ENCODE results near the gene CDH13. TPM values are rescaled to one million over a fixed set of nuclear protein-coding genes. Genes with fewer than 3 reads are reported as not detected.

CDH13 gene
- total RNA-seq, 4 donors from 2014 or later = 3.4 to 14.8 (median 6.5) TPM

DNA sequence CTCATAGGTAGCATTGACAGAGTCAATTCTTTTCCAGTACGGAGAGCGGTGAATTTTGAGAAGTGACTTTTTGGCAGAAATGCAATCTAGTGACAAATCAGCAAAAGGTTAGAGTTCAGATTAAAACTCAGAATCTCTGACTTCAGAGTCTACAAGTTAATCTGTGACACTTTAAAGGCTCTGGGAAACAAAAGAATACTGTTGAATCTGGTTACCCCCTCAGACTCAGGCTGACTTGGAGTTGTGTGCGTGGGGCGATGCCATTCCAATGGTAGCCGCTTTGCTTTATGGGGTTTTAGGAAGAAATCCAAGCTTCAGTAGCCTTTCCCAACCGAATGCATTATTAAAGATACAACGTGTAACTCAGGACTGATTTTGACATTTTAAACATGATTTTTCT, 118.2 kb downstream of the CDH13 start:
- no peaks in the 10 kb centered on the region for H3K4me1 ChIP-seq
- 91 to 93% methylated on average over 7 of the region's 7 CpGs for WGBS, 2 donors
- no peaks in the 10 kb centered on the region for H3K36me3 ChIP-seq
- no peak overlapping the region for H3K27ac ChIP-seq
- intact Hi-C loops (cut with DNase I) = no loop called here
- DNase-seq = no peak
- TF ChIP-seq, protein P1, sequence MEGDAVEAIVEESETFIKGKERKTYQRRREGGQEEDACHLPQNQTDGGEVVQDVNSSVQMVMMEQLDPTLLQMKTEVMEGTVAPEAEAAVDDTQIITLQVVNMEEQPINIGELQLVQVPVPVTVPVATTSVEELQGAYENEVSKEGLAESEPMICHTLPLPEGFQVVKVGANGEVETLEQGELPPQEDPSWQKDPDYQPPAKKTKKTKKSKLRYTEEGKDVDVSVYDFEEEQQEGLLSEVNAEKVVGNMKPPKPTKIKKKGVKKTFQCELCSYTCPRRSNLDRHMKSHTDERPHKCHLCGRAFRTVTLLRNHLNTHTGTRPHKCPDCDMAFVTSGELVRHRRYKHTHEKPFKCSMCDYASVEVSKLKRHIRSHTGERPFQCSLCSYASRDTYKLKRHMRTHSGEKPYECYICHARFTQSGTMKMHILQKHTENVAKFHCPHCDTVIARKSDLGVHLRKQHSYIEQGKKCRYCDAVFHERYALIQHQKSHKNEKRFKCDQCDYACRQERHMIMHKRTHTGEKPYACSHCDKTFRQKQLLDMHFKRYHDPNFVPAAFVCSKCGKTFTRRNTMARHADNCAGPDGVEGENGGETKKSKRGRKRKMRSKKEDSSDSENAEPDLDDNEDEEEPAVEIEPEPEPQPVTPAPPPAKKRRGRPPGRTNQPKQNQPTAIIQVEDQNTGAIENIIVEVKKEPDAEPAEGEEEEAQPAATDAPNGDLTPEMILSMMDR (IDR thresholded peaks at IDR 0.05) = no peak
- H3K27me3 ChIP-seq = no peaks in the 10 kb centered on the region
- H3K4me3 ChIP-seq (replicated peaks in 1 of 3) = no peak overlapping the region
- no peaks in the 10 kb centered on the region for H3K9me3 ChIP-seq

DNA sequence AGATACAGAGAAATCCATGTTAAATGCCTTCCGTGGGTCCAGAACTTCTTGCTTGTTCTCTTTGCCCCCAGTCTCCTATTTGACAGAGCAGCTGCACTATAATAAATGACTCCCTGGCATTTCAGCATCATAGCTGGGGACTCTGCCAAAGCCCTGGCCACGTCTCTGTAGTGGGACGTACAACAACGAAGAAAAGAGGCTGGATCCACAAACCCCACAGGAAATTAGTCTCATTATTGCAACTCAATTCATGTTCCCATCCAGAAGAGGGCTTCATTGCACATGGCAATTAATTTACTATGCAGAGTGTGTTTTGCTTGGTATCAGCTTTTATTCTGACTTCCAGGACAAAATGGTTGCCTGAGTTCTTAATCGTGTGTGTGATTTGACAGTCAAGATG, 121.3 kb downstream of the CDH13 start:
- Histone ChIP-seq H3K4me3 (replicated peaks in 1 of 3) (no peak overlapping the region), H3K4me1 (no peaks in the 10 kb centered on the region), H3K27me3 (no peaks in the 10 kb centered on the region), H3K36me3 (no peaks in the 10 kb centered on the region), H3K9me3 (no peaks in the 10 kb centered on the region), H3K27ac (no peak overlapping the region)
- no peak for TF ChIP-seq POLR2A (IDR thresholded peaks at IDR 0.05)
- TF ChIP-seq, protein P1 (IDR thresholded peaks at IDR 0.05) = no peak
- DNase-seq = no peak
- 49 to 71% methylated on average over 5 of the region's 5 CpGs for WGBS, 2 donors
- intact Hi-C loops (cut with DNase I) = no loop called here

DNA sequence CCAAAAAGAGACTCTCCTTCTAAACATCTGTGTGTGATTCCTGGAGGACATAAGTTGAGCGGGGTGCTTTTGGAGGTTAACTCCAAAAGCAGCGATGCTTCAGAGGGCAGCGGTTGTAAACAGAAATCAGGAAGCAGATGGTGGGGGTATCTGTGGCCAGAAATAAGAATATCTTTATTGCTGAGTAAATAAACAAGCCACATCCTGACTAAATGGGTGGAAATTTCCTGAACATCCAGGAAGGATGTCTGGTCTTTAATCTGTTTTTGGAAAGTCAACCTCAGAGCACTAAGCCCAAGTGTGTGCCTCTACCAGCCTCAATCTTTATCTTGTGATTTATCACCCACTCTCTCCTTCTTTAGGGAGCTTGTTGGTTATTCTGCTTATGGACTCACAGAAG, 123.3 kb downstream of the CDH13 start:
- Histone ChIP-seq H3K27ac (no peak overlapping the region), H3K4me3 (replicated peaks in 1 of 3) (no peak overlapping the region), H3K4me1 (no peaks in the 10 kb centered on the region), H3K36me3 (no peaks in the 10 kb centered on the region), H3K9me3 (no peaks in the 10 kb centered on the region), H3K27me3 (no peaks in the 10 kb centered on the region)
- WGBS, 2 donors = 59 to 82% methylated on average over 3 of the region's 3 CpGs
- TF ChIP-seq, protein P1 (IDR thresholded peaks at IDR 0.05) = no peak
- TF ChIP-seq POLR2A (IDR thresholded peaks at IDR 0.05) = no peak
- DNase-seq = no peak
- intact Hi-C loops (cut with DNase I) = no loop called here

DNA sequence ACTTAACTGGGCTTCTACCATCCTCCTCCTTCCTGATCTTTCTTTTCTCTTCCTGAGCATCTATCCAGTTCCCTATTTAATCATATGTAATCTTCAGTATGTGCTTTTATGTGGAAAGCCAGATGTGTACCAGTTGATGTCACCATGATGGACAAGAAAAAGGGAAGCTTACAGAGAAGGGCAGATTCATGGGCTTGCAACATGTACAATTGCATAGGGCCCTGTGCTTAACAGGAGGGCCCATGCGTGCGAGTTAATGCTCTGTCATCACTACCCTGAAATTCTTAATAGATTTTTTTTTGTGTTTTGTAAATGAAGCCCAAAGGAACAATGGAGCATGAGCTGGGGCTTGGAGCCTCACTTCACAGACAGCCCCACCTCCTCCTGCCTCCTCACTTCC, 124.3 kb downstream of the CDH13 start:
- no peak for DNase-seq
- 93 to 97% methylated on average over 2 of the region's 2 CpGs for WGBS, 2 donors

DNA sequence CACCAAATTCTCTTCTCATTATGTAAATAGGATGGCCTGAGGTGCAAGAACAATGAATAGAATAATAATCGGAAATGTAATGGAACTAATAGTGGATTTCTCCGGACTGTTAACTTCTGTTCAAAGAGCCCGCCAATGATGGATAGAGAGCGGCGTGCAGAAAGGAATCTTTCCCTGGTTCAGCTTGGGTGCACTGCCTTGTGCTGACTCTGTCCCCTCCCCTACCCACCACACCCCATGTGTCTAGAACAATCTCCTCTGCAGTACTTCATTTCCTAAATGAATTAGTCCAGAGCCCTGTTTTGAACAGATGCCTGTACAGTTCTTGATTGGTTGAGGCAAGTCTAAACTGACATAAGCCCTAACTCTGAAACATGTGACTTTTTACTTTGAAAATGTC, 125.4 kb downstream of the CDH13 start:
- Histone ChIP-seq H3K9me3 (no peaks in the 10 kb centered on the region), H3K4me1 (no peaks in the 10 kb centered on the region), H3K4me3 (replicated peaks in 1 of 3) (no peak overlapping the region), H3K27me3 (no peaks in the 10 kb centered on the region), H3K36me3 (no peaks in the 10 kb centered on the region), H3K27ac (no peak overlapping the region)
- 90 to 96% methylated on average over 5 of the region's 5 CpGs for WGBS, 2 donors
- intact Hi-C loops (cut with DNase I) = no loop called here
- no peak for DNase-seq
- TF ChIP-seq, protein P1 (IDR thresholded peaks at IDR 0.05) = no peak
- TF ChIP-seq POLR2A (IDR thresholded peaks at IDR 0.05) = no peak

More for the DNA sequence above, 124.3 kb downstream of the CDH13 start:
- no peaks in the 10 kb centered on the region for H3K9me3 ChIP-seq
- H3K4me1 ChIP-seq = no peaks in the 10 kb centered on the region
- intact Hi-C loops (cut with DNase I) = no loop called here
- no peak overlapping the region for H3K4me3 ChIP-seq (replicated peaks in 1 of 3)
- no peak for TF ChIP-seq POLR2A (IDR thresholded peaks at IDR 0.05)
- TF ChIP-seq, protein P1 (IDR thresholded peaks at IDR 0.05) = no peak
- no peak overlapping the region for H3K27ac ChIP-seq
- H3K36me3 ChIP-seq = no peaks in the 10 kb centered on the region
- no peaks in the 10 kb centered on the region for H3K27me3 ChIP-seq

Measured in thyroid gland (tissue), 4 donors.